Gastroesophageal sphincter (tissue), 4 donors: ENCODE results near the gene ZNF500. TPM values are rescaled to one million over a fixed set of nuclear protein-coding genes. Genes with fewer than 3 reads are reported as not detected.

ENCODE experiments used
- ATAC-seq: fragments of 150-250 bp; one replicate; pipeline ENCODE4 v1.9.1; 2016; ENCODE audit warnings: mild to moderate bottlenecking, moderate library complexity
- H3K27ac ChIP-seq, 4 donors: fragments of 200-600 bp; sonication (generic) in 3 of 4; 1 replicate in 3 of 4; 2 replicates in 1 of 4; pipeline ENCODE4 v1.5.1; 2016 to 2019
- H3K27me3 ChIP-seq: fragments of 200-600 bp; sonication (generic); one replicate; pipeline ENCODE4 v1.5.1; 2019
- H3K36me3 ChIP-seq, 2 donors: fragments of 200-600 bp; sonication (generic); one replicate each; pipeline ENCODE4 v1.5.1; 2019; ENCODE audit warnings: control low read depth in 1 of 2
- H3K4me1 ChIP-seq, 3 donors: fragments of 200-600 bp; sonication (generic); 1 replicate in 2 of 3; 2 replicates in 1 of 3; pipeline ENCODE4 v1.5.1; 2016 to 2019; ENCODE audit warnings: control low read depth in 2 of 3
- H3K4me3 ChIP-seq, 2 donors: fragments of 200-600 bp; sonication (generic); one replicate each; pipeline ENCODE4 v1.5.1; 2019; ENCODE audit warnings: mild to moderate bottlenecking in 1 of 2, moderate library complexity in 1 of 2
- H3K9me3 ChIP-seq, 3 donors: fragments of 200-600 bp; sonication (generic); one replicate each; pipeline ENCODE4 v1.5.1; 2017 to 2019; ENCODE audit warnings: control low read depth in 2 of 3
- CTCF ChIP-seq, 4 experiments: fragments of 200-600 bp in 2 of 4; fragments of 450-650 bp in 2 of 4; sonication (generic) in 1 of 4; IDR thresholded peaks; one replicate each; pipeline ENCODE4 v1.5.1; 2017 to 2019; ENCODE audit warnings: antibody characterized with exemption in 4 of 4, mild to moderate bottlenecking in 2 of 4, moderate library complexity in 2 of 4
- EP300 ChIP-seq: sonication (generic); formaldehyde crosslinking; IDR thresholded peaks from one replicate; pipeline ENCODE4 v1.6.1; 2017; ENCODE audit warnings: antibody characterized with exemption, mild to moderate bottlenecking
- POLR2A ChIP-seq, 2 donors: fragments of 450-650 bp; IDR thresholded peaks; one replicate each; pipeline ENCODE4 v1.6.1; 2017; ENCODE audit warnings: antibody characterized with exemption in 2 of 2, mild to moderate bottlenecking in 2 of 2, moderate library complexity in 1 of 2
- POLR2AphosphoS5 ChIP-seq: sonication (generic); formaldehyde crosslinking; IDR thresholded peaks from one replicate; pipeline ENCODE4 v1.6.1; 2017; ENCODE audit warnings: antibody characterized with exemption
- WGBS, 2 donors: methylation state at CpG; one replicate each; pipeline ENCODE4 v1.1.5; 2018; ENCODE audit warnings: low coverage in 1 of 2; 5-methylcytosine and 5-hydroxymethylcytosine counted together
- total RNA-seq, 4 donors: library from RNA; depleted of rRNA; stranded (reverse); fragments of >200 nt; gene quantifications; one replicate each; pipeline ENCODE4 v1.1.0, GENCODE V29; 2016

The ZNF500 gene
- total RNA-seq, 4 donors from 2014 or later = 12.6 to 15.8 (median 13.8) TPM

DNA sequence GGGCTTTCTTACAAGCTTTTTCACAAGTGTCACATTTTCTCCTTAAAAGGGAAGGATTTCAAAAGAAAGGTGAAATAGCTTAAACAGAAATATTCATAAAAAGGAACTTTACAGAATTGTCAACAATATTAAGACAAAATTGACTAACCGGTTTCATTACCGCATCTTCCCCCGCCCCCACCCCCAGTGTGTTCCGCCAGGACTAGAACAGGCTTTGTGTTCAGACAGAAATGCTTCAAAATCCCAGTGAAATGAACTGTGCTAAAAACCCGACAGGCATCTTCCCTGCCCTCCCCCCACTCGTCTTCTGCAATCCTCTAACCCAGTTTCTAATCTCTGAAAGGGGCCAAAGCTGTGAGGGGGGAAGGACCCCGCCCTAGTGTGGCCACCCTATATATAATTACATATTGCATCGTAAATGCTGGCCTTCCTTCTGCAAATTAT is 36.5 kb upstream of the ZNF500 start:
- ATAC-seq = no peak
- H3K4me1 ChIP-seq = peaks cover 0 to 47% (median 15%) of the 10 kb centered on the region in 3 donors
- H3K9me3 ChIP-seq = no peaks in the 10 kb centered on the region
- TF ChIP-seq EP300 (no peak), POLR2AphosphoS5 (no peak), CTCF (IDR thresholded peaks at IDR 0.05) (no peak), POLR2A (IDR thresholded peaks at IDR 0.05) (no peak)
- peaks cover 0 to 63% of the 10 kb centered on the region in 2 donors for H3K36me3 ChIP-seq
- peak overlapping the region in 1 of 2 donors; percentile 75 for H3K4me3 ChIP-seq
- H3K27ac ChIP-seq = peak overlapping the region; percentile 15 to 96 (median 94)
- H3K27me3 ChIP-seq = no peaks in the 10 kb centered on the region
- whole genome bisulfite sequencing, 2 donors = 36 to 50% methylated on average over 6 to 7 of the region's 8 CpGs

- H3K27ac ChIP-seq = peak overlapping the region; percentile 15 to 96 (median 94)
- TF ChIP-seq POLR2AphosphoS5 (no peak), CTCF (IDR thresholded peaks at IDR 0.05) (peak in 3 of 4 experiments; percentile 28 to 53 (median 51)), POLR2A (IDR thresholded peaks at IDR 0.05) (peak in 1 of 2 donors; percentile 21), EP300 (no peak)
- ATAC-seq = peak; percentile 97
- peaks cover 0 to 63% of the 10 kb centered on the region in 2 donors for H3K36me3 ChIP-seq
- no peaks in the 10 kb centered on the region for H3K9me3 ChIP-seq
- H3K4me3 ChIP-seq = peak overlapping the region; percentile 51 to 75
- H3K4me1 ChIP-seq = peaks cover 0 to 47% (median 15%) of the 10 kb centered on the region in 3 donors
- H3K27me3 ChIP-seq = no peaks in the 10 kb centered on the region
- 0% methylated on average over 2 to 4 of the region's 59 CpGs for WGBS, 2 donors
Observed at GRCh38 chr16:4802659-4803287, 35.8 kb upstream of the ZNF500 start.

DNA sequence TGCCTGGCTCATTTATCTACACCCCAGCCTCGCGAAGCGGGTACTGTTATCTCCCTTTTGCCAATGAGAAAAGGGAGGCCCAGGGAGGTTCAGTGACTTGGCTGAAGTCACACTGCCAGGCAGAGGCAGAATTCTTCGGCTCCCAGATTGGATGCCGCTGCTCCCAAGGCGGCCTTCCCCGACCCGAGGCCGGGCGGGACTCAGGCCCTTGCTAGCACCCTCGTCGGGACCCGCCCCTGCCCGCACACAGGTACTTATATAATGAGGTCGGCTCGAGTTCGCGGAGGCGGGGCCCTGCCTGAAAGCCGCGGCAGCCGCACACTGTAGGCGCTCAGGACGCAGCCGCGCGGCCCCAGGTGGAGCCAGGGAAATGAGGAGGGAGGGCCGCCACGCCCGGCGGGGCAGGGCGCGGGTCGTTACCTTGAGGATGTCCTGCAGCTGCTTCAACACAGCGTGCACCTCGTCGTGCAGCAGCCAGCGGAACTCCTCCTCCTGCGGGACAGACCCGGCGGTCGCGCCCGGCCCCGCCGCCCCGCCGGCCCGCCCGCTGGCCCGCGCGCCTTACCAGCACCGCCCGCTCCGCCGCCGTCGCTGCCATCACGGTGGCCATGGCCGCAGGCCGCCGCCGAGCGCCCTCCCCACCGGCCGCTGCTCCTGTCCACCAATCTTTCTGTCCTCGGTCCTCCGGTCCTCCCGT is 35.1 kb upstream of the ZNF500 start, which contains the start of gene ROGDI:
Gene ROGDI, minus strand, starts transcription at position 672 of the 697 bp plus-strand sequence. Its CDS starts 62 bp downstream, at position 610.
- Histone ChIP-seq H3K4me1 (peaks cover 0 to 47% (median 15%) of the 10 kb centered on the region in 3 donors), H3K27ac (peak within 1 kb of the TSS; percentile 41 to 96 (median 94)), H3K27me3 (no peaks in the 10 kb centered on the region), H3K4me3 (peak within 1 kb of the TSS; percentile 51 to 75), H3K9me3 (no peaks in the 10 kb centered on the region), H3K36me3 (peaks cover 0 to 63% of the 10 kb centered on the region in 2 donors)
- TF ChIP-seq POLR2A (IDR thresholded peaks at IDR 0.05) (peak in 1 of 2 donors; percentile 23), POLR2AphosphoS5 (peak; percentile 22), CTCF (IDR thresholded peaks at IDR 0.05) (no peak), EP300 (no peak)
- ATAC-seq = peak; percentile 53
- WGBS, 2 donors = 0% methylated on average over 3 of the region's 70 CpGs; no CpG with 5 or more reads in 1 of the 2 donors

- ATAC-seq = no peak
- TF ChIP-seq CTCF (IDR thresholded peaks at IDR 0.05) (no peak), POLR2A (IDR thresholded peaks at IDR 0.05) (no peak), POLR2AphosphoS5 (no peak), EP300 (no peak)
Observed at GRCh38 chr16:4801051-4801961, 34.3 kb upstream of the ZNF500 start.

More at GRCh38 chr16:4801051-4801961, 34.3 kb upstream of the ZNF500 start:
- Histone ChIP-seq H3K4me3 (peak overlapping the region; percentile 51 to 75), H3K27me3 (no peaks in the 10 kb centered on the region), H3K27ac (peak overlapping the region; percentile 41 to 96 (median 94)), H3K9me3 (no peaks in the 10 kb centered on the region), H3K36me3 (peaks cover 0 to 63% of the 10 kb centered on the region in 2 donors), H3K4me1 (peaks cover 0 to 47% (median 15%) of the 10 kb centered on the region in 3 donors)
- WGBS, 2 donors = 13 to 27% methylated on average over 3 to 4 of the region's 29 CpGs
